ENCODE data around the gene DMRT3. TPM values are rescaled to one million over a fixed set of nuclear protein-coding genes. Genes with fewer than 3 reads are reported as not detected.

Gene DMRT3, protein sequence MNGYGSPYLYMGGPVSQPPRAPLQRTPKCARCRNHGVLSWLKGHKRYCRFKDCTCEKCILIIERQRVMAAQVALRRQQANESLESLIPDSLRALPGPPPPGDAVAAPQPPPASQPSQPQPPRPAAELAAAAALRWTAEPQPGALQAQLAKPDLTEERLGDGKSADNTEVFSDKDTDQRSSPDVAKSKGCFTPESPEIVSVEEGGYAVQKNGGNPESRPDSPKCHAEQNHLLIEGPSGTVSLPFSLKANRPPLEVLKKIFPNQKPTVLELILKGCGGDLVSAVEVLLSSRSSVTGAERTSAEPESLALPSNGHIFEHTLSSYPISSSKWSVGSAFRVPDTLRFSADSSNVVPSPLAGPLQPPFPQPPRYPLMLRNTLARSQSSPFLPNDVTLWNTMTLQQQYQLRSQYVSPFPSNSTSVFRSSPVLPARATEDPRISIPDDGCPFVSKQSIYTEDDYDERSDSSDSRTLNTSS
- total RNA-seq: not detected in 2 replicates
- not detected for polyA plus RNA-seq (2012)

DNA sequence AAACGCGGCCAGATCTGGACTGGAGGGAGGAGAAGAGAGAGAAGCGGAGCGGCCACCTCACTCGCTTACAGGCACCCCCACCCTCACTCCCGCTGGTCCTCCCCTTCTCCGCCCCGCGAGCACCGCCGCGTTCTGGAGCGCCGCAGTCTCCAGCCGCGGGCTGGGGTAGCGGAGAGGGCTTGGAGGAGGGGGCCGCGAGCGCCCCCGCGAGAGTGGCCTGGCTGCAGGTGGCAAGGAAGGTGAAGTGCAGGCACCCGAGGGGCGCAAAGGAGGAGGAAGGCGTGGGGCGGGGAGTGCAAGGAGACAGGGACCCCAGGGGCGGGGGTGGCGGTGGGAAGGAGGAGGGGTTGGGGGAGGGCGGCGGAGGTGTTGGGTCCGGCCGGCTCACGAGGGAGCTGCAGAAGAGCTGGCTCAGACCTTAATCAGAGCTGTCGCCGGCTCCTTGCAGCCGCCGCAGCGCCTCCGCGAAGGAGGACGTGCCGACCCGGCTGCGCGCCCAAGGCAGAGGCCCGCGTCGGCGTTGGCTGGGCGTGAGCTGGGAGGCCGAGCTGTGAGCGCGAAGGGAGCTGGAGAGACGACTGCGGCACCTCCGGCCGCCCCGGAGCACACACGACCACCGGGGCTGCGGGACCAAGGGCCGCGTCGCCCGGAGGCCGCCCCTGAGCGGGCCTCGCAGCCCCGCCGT lies at the start of gene DMRT3:
Gene DMRT3 (plus strand): TSS at position 398 of the 685 bp plus-strand sequence. CDS start 347 bp downstream, outside the sequence.
- no peak for DNase-seq (ENCODE audit: low read depth)

DNA sequence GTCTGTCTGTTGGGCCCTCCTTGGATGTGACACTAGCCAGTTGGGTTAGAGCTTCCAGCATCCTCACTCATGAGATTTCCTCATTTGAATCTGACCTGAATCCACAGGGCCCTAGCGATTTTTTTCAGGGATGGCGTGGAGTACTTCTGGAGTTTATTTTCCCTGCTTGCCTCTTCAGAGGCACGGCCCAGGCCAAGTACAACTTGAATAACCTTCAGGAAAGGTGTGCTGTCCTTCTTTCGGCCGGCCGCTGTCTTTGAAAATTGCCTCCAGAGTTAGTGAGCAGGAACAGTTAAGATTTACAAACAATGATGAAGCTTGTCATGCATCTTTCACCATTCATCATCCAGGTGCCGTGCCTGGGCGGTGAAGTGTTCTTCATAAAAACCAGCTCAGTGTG lies 49.5 kb upstream of the DMRT3 start:
- DNase-seq (ENCODE audit: low read depth): no peak

DNA sequence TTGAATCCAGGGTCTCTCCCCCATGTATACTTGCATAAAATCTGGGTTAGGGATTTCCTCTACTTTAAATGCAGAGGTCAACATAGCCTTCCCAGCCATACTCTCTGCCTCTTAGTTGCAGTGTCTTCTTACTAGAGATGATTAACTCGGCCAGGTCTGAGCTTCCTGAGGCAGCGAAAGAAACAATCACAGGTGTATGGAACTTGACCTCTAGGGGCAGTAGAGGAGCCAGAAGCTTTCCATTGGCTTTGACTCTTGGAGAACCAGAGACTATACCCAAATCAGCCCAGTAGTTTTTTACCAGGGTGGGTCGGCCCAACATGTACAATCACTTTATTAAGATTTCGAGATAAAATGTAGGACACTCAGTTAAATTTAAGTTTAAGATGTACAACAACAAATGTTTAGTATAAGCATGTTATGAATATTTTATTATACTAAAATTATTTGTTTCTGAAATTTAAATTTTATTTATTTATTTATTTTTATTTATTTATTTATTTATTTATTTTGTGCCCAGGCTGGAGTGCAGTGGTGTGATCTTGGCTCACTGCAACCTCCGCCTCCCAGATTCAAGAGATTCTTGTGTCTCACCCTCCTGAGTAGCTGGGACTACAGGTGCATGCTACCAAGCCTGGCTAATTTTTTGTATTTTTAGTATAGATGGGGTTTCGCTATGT lies 48.0 kb upstream of the DMRT3 start:
- no peak for DNase-seq (ENCODE audit: low read depth)

DNA sequence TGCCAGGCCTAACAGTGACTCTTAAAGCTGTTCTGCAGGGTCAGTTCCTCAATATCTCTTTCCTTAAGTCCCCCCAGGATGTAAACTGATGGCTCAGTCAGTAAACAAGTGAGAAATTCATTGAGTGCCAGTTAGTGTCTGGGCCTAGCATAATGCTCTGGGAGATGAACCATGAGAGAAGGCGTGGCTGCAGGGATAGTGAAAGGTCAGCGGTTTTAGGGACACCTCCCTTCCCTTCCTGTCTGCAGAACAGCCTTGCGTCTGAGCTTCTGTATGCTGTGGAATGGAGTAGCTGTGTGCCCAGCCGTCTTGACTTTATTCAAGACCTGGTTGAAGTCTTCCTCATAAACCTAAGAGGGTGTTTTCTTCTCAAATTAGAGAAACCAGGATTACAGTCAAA lies 46.7 kb upstream of the DMRT3 start:
- no peak for DNase-seq (ENCODE audit: low read depth)

DNA sequence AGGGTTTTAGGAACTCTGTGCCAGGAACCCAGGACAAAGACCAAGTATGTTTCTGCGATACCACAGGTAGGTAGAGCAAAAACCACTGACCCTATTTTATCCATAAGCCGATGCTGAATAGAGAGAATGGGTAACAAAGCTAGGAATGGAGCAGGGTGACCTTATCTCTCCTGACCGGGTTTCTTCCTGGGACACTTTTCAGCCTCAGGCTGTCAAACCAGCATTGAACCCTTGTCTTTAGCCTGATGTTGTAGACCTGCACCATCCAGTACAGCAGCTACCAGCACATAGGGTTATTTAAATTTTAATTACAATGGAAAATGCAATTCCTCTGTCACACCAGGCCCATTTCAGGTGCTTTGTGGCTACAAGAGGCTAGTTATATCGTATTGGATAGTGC lies 43.1 kb upstream of the DMRT3 start:
- DNase-seq (ENCODE audit: low read depth): no peak

DNA sequence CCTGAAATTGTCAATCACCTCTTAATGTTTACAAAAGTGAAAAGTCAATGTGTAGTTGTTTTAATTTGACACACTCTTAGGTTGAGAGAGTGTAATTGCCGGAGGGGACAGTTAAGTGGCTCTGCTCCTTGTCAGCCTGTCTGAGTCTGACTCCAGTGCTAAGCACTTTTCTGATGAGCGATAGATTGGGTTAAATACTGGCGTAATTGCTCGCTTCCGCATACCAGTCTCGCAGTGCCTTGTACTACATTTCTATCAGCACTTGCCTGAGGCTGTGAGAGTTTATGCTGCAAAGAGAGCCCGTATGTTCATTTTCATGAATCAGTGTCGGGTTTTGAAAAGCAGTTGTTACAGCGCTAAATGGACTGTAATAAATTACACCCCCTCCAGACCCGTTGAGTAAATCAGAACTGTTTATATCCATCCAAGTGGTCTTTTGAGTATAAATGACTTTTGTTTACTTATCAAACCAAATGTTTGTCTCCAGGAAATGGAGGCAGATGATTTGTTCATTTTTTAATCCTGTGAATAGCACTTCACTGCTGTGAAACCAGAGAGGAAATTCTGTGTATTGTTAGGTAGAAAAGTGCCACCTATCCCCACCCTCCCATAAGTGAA lies 41.0 kb upstream of the DMRT3 start:
- DNase-seq (ENCODE audit: low read depth): no peak

DNA sequence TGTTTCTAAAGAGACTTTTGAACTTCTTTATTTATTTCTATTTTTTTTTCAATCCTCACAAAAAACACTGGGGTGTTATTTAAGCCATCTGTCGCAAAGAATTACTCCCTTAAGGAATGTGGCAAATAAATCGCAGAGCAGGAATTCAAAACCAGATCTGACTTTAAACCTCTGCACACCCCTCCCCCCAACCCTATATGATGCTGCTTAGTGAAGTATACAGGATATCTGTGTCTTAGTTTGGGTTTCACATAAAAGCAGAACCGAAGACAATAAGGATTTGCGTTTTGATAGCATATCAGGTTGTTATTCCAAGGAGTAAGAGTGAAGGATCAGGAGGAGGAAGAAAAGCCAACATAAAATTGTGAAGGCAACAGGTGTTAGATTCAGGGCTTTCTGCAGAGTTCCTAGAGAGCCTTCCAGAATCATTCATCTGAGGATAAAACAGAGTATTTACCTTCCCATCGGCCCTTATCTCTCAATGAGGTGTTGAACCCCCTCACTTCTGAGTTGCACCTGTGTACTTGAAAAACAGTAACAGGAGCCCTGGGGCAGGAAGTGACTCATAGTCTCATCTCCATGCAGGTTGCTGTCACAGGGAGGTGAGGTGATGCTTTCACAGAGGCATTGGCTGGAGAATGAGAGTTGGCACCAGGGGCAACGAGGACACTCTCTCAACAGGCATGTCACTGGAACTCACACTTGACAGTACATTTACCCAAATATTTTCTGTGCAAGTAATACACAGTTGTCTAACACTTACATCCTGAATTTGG lies 33.5 kb upstream of the DMRT3 start:
- DNase-seq (ENCODE audit: low read depth): no peak

DNA sequence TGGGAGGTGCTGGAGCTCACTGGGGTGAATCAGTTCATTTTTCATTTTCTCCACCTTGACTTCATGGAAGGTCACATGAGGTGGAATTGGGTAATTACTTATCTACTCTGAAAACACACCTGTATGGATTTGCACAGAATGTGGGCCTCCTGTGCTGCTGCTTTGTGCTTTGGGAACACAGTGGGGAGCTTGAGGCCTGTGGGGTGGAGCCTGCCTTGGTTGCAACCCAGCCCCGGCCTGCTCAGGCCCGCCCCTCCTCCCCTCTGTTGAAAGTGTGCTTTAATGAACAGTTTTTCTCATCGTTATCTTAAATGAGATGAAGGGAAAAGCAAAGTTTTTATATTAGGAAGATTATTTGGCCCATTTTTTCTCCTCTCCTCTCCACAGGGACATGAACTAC lies 28.5 kb upstream of the DMRT3 start:
- DNase-seq (ENCODE audit: low read depth): no peak

DNA sequence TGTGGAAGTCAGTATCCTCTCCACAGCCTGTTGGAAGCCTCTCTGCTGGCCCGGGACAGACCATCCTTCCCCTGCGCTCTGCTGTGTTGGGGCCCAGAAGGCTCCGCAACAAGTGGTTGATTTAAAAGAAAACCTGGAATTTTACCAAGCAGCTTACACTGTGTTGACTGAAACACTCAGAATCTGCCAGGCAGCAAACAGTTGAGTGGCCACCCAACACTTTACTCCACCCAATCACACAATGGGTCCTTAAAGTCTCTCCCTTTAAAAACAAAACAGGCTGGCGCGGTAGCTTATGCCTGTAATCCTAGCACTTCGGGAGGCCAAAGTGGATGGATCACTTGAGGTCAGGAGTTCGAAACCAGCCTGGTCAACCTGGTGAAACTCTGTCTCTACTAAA lies 28.0 kb upstream of the DMRT3 start:
- no peak for DNase-seq (ENCODE audit: low read depth)

DNA sequence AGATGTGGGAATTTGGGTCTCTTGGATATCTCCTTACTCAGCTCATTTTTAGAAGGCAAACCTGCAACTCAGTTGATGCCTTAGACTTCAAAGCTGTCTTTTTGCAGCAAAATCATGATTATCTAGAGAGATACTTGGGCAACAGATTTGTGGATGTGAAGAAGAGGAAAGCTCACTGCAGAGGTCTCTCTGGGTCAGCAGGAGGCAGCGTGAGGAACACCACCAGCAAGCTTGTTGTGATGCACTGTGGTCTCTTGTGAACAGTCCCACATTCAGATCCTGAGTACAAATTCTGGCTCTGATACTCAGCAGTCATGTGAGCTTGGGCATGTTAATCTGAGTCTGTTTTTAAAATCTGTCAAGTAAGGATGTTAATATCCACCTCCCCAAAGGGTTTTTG lies 26.3 kb upstream of the DMRT3 start:
- no peak for DNase-seq (ENCODE audit: low read depth)

DNA sequence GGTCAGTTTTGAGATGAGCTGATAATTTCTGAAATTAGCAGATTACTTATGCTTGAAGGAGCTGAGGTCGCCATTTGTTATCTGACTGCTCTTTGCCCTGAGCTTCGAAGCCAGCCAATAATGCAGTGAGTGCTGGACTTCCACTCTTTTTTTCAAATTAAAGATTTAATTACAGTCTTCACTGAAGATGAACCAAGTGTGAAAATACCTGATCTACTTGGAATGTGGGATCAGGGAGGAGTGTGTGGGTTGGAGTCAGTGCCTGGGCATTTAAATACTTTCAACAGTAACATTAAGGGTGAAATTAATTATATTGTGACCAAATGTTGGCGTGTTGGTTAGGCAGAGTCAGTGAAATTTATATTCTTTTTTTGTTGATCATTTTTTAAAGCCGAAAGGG lies 23.9 kb upstream of the DMRT3 start:
- DNase-seq (ENCODE audit: low read depth): no peak

DNA sequence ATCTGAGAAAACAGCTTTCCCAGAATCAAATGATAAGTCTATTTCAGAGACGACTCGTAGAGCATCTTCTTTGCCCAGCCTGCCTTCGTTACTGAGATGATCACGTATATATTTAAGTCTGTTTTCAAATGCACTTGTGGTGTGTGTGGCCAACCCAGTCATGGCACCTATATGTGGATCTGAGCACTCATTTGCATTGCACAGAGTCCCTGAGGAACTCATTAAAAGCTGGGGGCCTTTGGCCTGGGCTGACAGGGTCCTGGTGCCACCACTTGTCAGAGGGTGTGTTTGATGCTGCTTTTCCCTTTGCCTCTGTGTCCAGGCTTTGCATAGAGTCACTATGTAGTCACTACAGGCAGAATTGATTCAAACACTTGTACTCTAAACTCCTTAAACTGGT lies 17.4 kb upstream of the DMRT3 start:
- DNase-seq (ENCODE audit: low read depth): no peak

DNA sequence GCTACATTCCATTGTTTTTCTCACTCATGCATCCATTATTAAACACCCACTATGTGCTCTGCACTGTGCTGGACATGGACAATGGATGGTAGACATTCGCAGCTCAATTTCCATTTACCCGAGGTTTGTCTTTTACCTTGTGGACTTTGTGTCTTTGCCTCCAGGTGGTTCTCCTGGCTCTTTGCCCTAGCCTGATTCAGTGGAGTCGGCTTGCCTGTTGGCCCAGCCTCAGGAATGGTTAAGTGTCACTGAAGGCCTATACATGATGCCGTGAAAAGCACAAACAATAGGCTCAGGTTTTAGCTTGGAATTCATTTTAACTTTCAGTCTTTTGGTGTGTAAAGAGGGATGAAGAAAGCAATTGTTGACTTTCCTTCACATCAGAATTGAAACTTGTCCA lies 16.5 kb upstream of the DMRT3 start:
- DNase-seq (ENCODE audit: low read depth): no peak

DNA sequence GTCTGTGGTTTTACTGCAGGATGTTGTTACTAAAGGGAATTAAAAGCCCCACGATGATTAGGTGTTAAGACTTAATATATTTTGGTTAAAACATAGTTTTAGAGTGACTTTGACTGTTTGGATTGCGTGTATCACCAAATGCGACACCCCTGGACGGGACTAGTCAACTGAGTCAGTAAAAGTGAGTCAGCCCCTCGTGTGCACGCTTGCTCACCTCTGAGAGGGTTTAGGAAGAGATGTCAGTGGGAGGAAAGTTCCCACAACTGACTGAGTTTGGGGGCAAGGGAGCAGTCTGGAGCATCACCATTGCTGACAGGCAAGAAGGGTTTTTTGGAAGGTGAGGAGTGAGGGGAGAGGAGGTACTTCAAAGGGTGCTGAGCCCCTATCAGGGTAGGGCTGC lies 14.4 kb upstream of the DMRT3 start:
- DNase-seq (ENCODE audit: low read depth): no peak

DNA sequence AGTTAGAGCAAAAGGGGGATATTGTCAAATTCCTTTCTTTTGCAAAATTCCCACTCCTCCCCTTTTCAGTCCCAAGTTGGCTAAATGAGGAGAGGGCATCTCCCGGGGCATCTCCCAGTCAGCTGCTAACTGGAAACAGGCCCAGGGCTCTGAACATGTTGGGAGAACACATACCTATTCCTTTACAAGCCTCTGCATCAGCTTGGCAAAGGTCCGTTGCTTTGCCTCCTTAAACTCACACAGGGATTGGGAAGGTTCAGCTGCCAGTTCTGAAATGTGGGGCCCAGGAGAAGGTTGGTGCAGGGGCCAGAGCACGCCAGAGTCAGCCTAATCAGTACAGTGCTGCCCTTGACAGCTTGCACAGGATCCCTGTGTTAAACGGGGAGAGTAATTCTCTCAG lies 11.0 kb upstream of the DMRT3 start:
- DNase-seq (ENCODE audit: low read depth): no peak

DNA sequence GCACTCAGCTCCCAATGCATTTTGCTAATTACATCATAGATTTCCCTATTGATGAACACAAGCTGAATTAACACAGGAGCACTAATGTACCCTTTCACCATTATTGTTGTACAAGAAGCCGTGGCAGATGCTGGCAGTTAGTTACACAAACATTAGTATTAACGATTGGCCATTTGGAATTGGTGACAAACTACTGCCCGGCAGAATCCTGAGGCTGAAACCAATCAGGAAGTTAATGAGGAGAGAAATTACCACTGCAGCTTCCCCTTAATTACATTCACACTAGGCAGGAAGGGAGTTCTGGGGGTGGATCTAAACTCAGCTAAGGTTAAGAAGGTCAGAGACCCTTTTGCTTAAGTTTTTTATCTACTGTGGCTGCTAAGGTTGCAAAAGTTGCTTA lies 9.6 kb upstream of the DMRT3 start:
- no peak for DNase-seq (ENCODE audit: low read depth)

DNA sequence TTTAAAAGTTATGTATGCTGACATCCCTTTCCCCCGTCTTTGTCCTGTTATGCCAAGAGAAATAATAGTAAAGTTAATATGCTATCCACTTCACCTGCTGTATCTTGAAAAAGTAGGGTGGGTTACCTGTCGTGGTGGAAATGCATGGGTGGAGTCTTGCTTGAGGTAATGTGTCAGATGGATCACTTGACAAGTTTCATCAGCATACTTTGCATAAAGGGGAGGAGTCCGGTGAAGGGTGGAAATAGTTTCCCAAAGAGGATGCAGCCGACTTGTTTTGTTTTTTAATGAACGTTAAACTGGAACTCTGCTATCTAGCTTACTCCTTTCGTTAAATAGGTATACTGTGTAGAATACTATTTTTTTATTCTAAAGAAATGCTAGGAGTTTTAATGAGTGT lies 9.0 kb upstream of the DMRT3 start:
- DNase-seq (ENCODE audit: low read depth): no peak

DNA sequence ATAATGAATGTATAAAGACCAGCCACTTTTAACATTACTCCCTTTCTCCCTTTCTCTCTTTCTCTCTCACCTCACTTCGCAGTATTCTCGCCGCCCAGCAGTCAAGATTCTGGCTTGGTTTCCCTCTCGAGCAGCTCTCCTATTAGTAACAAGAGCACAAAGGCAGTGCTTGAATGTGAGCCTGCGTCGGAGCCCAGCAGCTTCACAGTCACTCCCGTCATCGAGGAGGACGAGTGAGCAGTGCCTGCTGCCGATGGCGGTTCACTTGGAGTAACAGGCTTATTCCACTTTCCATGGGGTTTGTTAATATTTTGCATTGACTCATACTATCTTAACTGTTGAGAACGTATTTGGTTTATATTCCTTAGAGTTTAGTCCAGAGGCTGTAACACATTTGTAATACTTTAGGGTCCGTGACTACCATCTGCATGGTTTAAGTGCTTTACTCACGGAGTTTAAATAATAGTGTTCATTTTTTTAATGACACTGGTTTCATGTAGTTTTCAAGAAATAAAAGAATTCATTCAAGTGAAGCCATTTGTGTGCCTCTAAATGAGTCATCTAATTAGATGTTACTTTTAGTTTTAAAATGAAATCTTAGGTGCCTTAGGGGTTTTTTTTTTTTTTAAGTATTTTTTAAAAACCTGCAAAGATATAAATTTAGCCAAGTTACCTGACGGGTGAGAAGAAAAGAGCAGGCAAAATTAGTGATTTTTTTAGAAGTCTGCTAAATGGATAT lies 8.4 kb upstream of the DMRT3 start:
- DNase-seq (ENCODE audit: low read depth): no peak

DNA sequence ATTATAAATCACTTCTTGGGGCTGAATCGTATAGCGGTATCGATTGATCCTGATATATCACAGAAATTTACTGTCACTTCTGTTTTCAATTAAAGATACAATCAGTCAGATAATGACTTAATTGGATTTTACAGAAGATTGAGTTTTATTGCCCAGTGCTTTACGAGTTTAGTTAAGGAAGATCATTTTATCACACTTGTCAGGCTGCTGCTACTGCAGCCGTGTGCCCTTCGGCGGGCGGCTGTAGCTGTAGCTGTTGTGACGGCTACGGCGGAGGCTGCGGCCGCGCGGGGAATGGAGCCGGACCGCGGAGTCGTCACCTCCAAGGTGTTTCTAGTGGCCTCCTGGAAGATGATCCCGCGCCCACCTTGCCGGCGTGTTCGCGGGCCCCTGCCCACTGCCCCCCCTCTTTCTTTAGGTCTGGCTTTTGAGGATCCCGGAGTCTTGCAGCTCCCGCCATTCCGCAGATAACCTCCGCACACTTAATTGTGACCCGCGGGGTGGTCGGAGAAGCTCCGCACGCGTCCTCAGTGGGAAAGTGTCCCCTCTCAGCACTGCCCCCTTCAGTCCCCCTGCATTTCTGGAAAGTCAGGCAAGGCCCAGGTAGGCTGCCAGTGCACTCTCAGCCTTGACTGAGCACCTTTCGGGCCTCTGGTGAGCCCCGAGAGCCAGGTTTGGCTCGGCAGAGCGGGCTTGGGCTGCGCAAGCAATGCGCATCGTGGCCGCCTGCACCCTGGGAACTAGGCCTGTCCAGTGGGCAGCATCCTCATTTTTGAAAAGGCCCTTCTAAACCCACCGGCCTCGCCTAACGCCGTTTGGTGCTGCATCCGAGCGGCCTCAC lies 6.9 kb upstream of the DMRT3 start:
- DNase-seq (ENCODE audit: low read depth): no peak

Measured in myocyte (in vitro differentiated cells).